HCT116 (cell line): ENCODE results near the gene HEMK1. TPM values are rescaled to one million over a fixed set of nuclear protein-coding genes. Genes with fewer than 3 reads are reported as not detected.
A peak's percentile ranks its signal among the peaks of the same experiment; 100 is the strongest.

Experiments
- ATAC-seq: fragments of 200-7000 bp; cut with Tn5 transposase; 2 replicates; pipeline ENCODE4 v1.9.1; 2020; ENCODE audit warnings: mild to moderate bottlenecking, moderate library complexity
- BruUV-seq: library from RNA; stranded (reverse); fragments of 400-500 nt; replicated peaks from 2 replicates; lab custom pipeline; 2021; lab: Mats Ljungman, UMichigan
- CTCF ChIA-PET: fragments of 300-600 bp; sonication (Branson Sonifier 250); formaldehyde crosslinking; loops from one replicate; lab custom pipeline; 2021; ENCODE audit warnings: antibody characterized with exemption; lab: Charles Lee
- POLR2A ChIA-PET: fragments of 300-600, 350-600 bp; sonication (Branson Sonifier 250); formaldehyde crosslinking; loops from one replicate; lab custom pipeline; 2021; ENCODE audit warnings: antibody characterized with exemption; lab: Charles Lee
- RAD21 ChIA-PET, 2 experiments: fragments of 300-600 bp; sonication (Branson Sonifier 250); formaldehyde crosslinking; loops; one replicate each; lab custom pipeline; 2023; ENCODE audit warnings: low total read pairs in 2 of 2; ENCODE audit not compliant: uncharacterized antibody in 2 of 2, unreplicated experiment in 2 of 2, low non-redundant PET in 1 of 2; lab: Charles Lee
- DNase-seq: peaks from one replicate; pipeline ENCODE4 v3.0.0-alpha.2; 2010; ENCODE audit warnings: low read depth, low spot score
- H2AFZ ChIP-seq: fragments of 200-600 bp; shearing (Covaris generic), sonication (generic); 2 replicates; pipeline ENCODE4 v1.6.1; 2017; ENCODE audit warnings: low read depth, mixed run types, mixed read lengths, antibody characterized with exemption, low read length; ENCODE audit not compliant: poor library complexity, severe bottlenecking
- H3K27ac ChIP-seq: 2 replicates; pipeline ENCODE4 v1.5.1; 2012; ENCODE audit warnings: low read depth, low read length
- H3K27me3 ChIP-seq: fragments of 200-600 bp; sonication (generic); 2 replicates; pipeline ENCODE4 v1.6.1; 2016; ENCODE audit warnings: mixed run types, low read length, mixed read lengths; ENCODE audit not compliant: insufficient read depth
- H3K36me3 ChIP-seq, 2 experiments: fragments of 200-500 bp in 1 of 2; fragments of 200-600 bp in 1 of 2; sonication (Bioruptor generic) in 1 of 2; sonication (generic) in 1 of 2; 2 replicates each; pipeline versions ENCODE4 v1.5.1 to v1.6.1; 2014 to 2016; ENCODE audit warnings: low read length in 2 of 2, inconsistent platforms in 1 of 2, mixed read lengths in 1 of 2, mixed run types in 1 of 2; ENCODE audit not compliant: insufficient read depth in 2 of 2, control insufficient read depth in 1 of 2
- H3K4me1 ChIP-seq, 2 experiments: fragments of 200-600 bp in 1 of 2; sonication (generic) in 1 of 2; 2 replicates each; pipeline versions ENCODE4 v1.5.1 to v1.6.1; 2012 to 2017; ENCODE audit warnings: low read length in 2 of 2, inconsistent platforms in 1 of 2, mild to moderate bottlenecking in 1 of 2, mixed read lengths in 1 of 2, mixed run types in 1 of 2, moderate library complexity in 1 of 2; ENCODE audit not compliant: insufficient read depth in 2 of 2, control insufficient read depth in 1 of 2
- H3K4me2 ChIP-seq: fragments of 200-600 bp; sonication (generic); 2 replicates; pipeline ENCODE4 v1.6.1; 2017; ENCODE audit warnings: mixed run types, low read length, mixed read lengths
- H3K4me3 ChIP-seq, 2 experiments: fragments of 200-600 bp in 1 of 2; sonication (generic) in 1 of 2; replicated peaks in 1 of 2; 2 replicates each; pipeline ENCODE4 v1.5.1; 2011 to 2016; ENCODE audit warnings: low read length in 2 of 2, control low read depth in 1 of 2, low read depth in 1 of 2, mild to moderate bottlenecking in 1 of 2, mixed read lengths in 1 of 2, mixed run types in 1 of 2
- H3K79me2 ChIP-seq: fragments of 200-600 bp; sonication (generic); 2 replicates; pipeline ENCODE4 v1.6.1; 2017; ENCODE audit warnings: mild to moderate bottlenecking, mixed run types, low read length, moderate library complexity, mixed read lengths; ENCODE audit not compliant: insufficient read depth
- H3K9ac ChIP-seq: fragments of 200-600 bp; sonication (generic); 2 replicates; pipeline ENCODE4 v1.6.1; 2016; ENCODE audit warnings: low read length, mixed read lengths
- H3K9me2 ChIP-seq: fragments of 200-600 bp; sonication (generic), shearing (Covaris generic); 2 replicates; pipeline ENCODE4 v1.6.1; 2017; ENCODE audit warnings: mixed run types, mild to moderate bottlenecking, moderate library complexity; ENCODE audit not compliant: insufficient read depth
- H3K9me3 ChIP-seq, 2 experiments: fragments of 200-500 bp in 1 of 2; fragments of 200-600 bp in 1 of 2; sonication (Bioruptor generic) in 1 of 2; sonication (generic) in 1 of 2; 2 replicates each; pipeline ENCODE4 v1.6.1; 2014 to 2017; ENCODE audit warnings: low read length in 2 of 2, mixed read lengths in 2 of 2, inconsistent platforms in 1 of 2, low read depth in 1 of 2, mild to moderate bottlenecking in 1 of 2, mixed run types in 1 of 2, moderate library complexity in 1 of 2; ENCODE audit not compliant: control insufficient read depth in 1 of 2, insufficient read depth in 1 of 2
- H4K20me1 ChIP-seq: fragments of 200-600 bp; sonication (generic), shearing (Covaris generic); 2 replicates; pipeline ENCODE4 v1.6.1; 2017; ENCODE audit warnings: mixed run types, mild to moderate bottlenecking, moderate library complexity; ENCODE audit not compliant: insufficient read depth
- CBX3 ChIP-seq: IDR thresholded peaks from 2 replicates; pipeline ENCODE4 v1.6.1; 2012; ENCODE audit warnings: low read depth
- CTCF ChIP-seq, 3 experiments: fragments of 200-600 bp in 1 of 3; sonication (generic) in 1 of 3; IDR thresholded peaks in 2 of 3; conservative IDR thresholded peaks in 1 of 3; 2 replicates each; pipeline ENCODE4 v1.5.1; 2012 to 2017; ENCODE audit warnings: low read depth in 2 of 3, low read length in 2 of 3, antibody characterized with exemption in 1 of 3, borderline replicate concordance in 1 of 3, control low read depth in 1 of 3, mild to moderate bottlenecking in 1 of 3, mixed read lengths in 1 of 3, mixed run types in 1 of 3, moderate library complexity in 1 of 3; ENCODE audit not compliant: insufficient read depth in 1 of 3
- ELF1 ChIP-seq: IDR thresholded peaks from 2 replicates; pipeline ENCODE4 v1.6.1; 2012; ENCODE audit warnings: low read depth, borderline replicate concordance
- RAD21 ChIP-seq: IDR thresholded peaks from 2 replicates; pipeline ENCODE4 v1.6.1; 2012; ENCODE audit warnings: low read depth, mild to moderate bottlenecking
- REST ChIP-seq: IDR thresholded peaks from 2 replicates; pipeline ENCODE4 v1.6.1; 2012; ENCODE audit warnings: low read depth
- ZFX ChIP-seq: fragments of 450-650 bp; IDR thresholded peaks from 2 replicates; pipeline ENCODE4 v1.6.1; 2017
- intact Hi-C: fragments of 100-400 bp; cut with micrococcal nuclease; formaldehyde crosslinking; loops from 2 replicates; pipeline ENCODE4 v1.10.0; 2022
- total RNA-seq: library from RNA; stranded (reverse); gene quantifications from one replicate; pipeline ENCODE4 v1.2.1, GENCODE V29; 2021; ENCODE audit not compliant: unreplicated experiment

HEMK1 gene
- total RNA-seq, 1 experiment from 2014 or later = 20.5 TPM

DNA sequence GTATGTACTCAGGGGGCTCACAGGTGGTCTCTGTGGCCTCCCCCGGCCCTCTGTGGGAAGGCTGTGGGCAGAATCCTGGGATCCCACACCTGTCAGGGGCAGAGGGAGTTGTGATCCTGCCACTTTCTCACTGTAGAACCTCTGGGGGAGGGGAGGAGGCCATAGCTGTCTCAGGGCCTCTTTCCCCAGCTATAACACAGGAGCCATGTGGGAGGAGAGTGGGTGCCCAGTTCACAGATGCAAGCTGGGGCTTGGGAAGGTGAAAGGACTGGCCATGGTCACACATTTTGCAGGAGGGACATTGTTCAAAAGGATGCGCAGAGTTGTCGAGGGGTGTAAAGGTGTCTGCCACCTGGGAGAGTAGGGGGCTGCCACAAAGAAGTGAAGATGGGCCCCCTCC, 59.3 kb downstream of the HEMK1 start:
- ATAC-seq = no peak
- peaks cover 63 to 93% of the 10 kb centered on the region in 2 experiments for H3K4me1 ChIP-seq
- TF ChIP-seq RAD21 = no peak
- no peak for TF ChIP-seq CBX3
- TF ChIP-seq REST = no peak
- TF ChIP-seq CTCF (IDR thresholded peaks at IDR 0.05 in 2 of 3, conservative IDR thresholded peaks at IDR 0.05 in 1 of 3; ENCODE audit: borderline replicate concordance in 1 of 3, insufficient read depth in 1 of 3, low read depth in 2 of 3, low read length in 2 of 3) = no peak
- TF ChIP-seq ZFX = no peak
- TF ChIP-seq ELF1 = no peak
- H4K20me1 ChIP-seq = no peaks in the 10 kb centered on the region; the same call in 1 of the 2 replicates
- H3K4me3 ChIP-seq = no peak overlapping the region
- H3K36me3 ChIP-seq = peaks cover 0 to 3% of the 10 kb centered on the region in 2 experiments; a peak in 1 of 4 replicates
- intact Hi-C loops = no loop called here
- peak overlapping the region; percentile 75 for H3K4me2 ChIP-seq
- peak overlapping the region; percentile 87 for H3K27ac ChIP-seq
- H2AFZ ChIP-seq = no peak overlapping the region
- peak overlapping the region; percentile 58 for H3K9ac ChIP-seq
- no TSS peak for BruUV-seq
- DNase-seq = no peak
- ChIA-PET CTCF (interaction anchor here (1.0 to 2.8 kb wide), 5 partner anchors 17 to 744 kb away, joined by 3 to 29 read pairs (median 7); partner anchors contain the start of gene CISH), POLR2A (interaction anchor here (2.1 kb wide), 1 partner anchor 24 kb away, joined by 7 read pairs; no protein-coding TSS in a partner anchor), RAD21 (interaction anchor here (0.7 to 2.1 kb wide), 5 partner anchors 16 to 27 kb away, joined by 3 to 12 read pairs (median 3); no protein-coding TSS in a partner anchor)
- peaks cover 92% of the 10 kb centered on the region for H3K79me2 ChIP-seq
- H3K27me3 ChIP-seq = no peaks in the 10 kb centered on the region
- no peaks in the 10 kb centered on the region for H3K9me2 ChIP-seq
- H3K9me3 ChIP-seq = no peaks in the 10 kb centered on the region
